Neural crest cell (in vitro differentiated cells): ENCODE results near the gene MCC. TPM values are rescaled to one million over a fixed set of nuclear protein-coding genes. Genes with fewer than 3 reads are reported as not detected.

Experiments used
- DNase-seq: peaks from one replicate; pipeline ENCODE4 v3.0.0; 2021; ENCODE audit warnings: low read depth, mixed read lengths, low spot score
- H3K27ac Mint-ChIP-seq: one replicate; pipeline ENCODE4 v1.8.0; 2021; ENCODE audit warnings: mild to moderate bottlenecking, mixed read lengths; ENCODE audit not compliant: unreplicated experiment
- H3K27me3 Mint-ChIP-seq: 2 replicates; pipeline ENCODE4 v1.8.0; 2021; ENCODE audit warnings: low read depth, mild to moderate bottlenecking, mixed read lengths
- H3K36me3 Mint-ChIP-seq: 2 replicates; pipeline ENCODE4 v1.8.0; 2021; ENCODE audit warnings: low read depth, mild to moderate bottlenecking, mixed read lengths
- H3K4me1 Mint-ChIP-seq: 2 replicates; pipeline ENCODE4 v1.8.0; 2021; ENCODE audit warnings: mixed read lengths
- H3K4me3 Mint-ChIP-seq: one replicate; pipeline ENCODE4 v1.8.0; 2021; ENCODE audit warnings: mild to moderate bottlenecking, mixed read lengths
- H3K9me3 Mint-ChIP-seq: 2 replicates; pipeline ENCODE4 v1.8.0; 2021; ENCODE audit warnings: mixed read lengths
- total RNA-seq: library from RNA; stranded (reverse); gene quantifications from 2 replicates; pipeline ENCODE4 v1.2.1, GENCODE V29; 2021
- TF ChIP-seq, protein P1 (sequence below): fragments of 200-600 bp; sonication (generic); conservative IDR thresholded peaks from 2 replicates; pipeline ENCODE4 v1.5.0; 2021; ENCODE audit warnings: antibody characterized with exemption, mild to moderate bottlenecking

Gene MCC
- total RNA-seq, 1 donor from 2014 or later: 10.8 TPM

DNA sequence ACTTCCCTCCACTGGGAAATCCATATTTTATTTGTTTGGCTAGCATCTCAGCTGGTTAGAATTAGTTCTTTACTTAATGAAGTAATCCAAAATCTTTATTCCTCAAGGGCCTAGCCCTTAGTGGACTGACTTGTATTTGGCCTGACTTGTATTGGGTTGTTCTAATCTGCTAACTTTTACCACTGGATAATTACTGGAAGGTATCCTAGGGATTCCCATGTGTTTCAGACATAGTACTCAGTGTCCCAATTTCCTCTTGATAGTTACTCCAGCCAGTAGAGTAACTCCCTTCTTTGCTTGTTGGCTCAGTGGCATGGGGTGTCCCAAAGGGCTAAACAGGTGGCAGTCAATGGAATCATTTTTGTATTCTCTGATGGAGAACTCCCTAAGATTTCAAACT lies 355.7 kb downstream of the MCC start:
- Mint-ChIP-seq H3K4me3 (no peak overlapping the region), H3K4me1 (no peaks in the 10 kb centered on the region), H3K36me3 (peaks cover 7% of the 10 kb centered on the region), H3K9me3 (peaks cover 8% of the 10 kb centered on the region), H3K27ac (no peak overlapping the region), H3K27me3 (no peaks in the 10 kb centered on the region)
- TF ChIP-seq, protein P1, sequence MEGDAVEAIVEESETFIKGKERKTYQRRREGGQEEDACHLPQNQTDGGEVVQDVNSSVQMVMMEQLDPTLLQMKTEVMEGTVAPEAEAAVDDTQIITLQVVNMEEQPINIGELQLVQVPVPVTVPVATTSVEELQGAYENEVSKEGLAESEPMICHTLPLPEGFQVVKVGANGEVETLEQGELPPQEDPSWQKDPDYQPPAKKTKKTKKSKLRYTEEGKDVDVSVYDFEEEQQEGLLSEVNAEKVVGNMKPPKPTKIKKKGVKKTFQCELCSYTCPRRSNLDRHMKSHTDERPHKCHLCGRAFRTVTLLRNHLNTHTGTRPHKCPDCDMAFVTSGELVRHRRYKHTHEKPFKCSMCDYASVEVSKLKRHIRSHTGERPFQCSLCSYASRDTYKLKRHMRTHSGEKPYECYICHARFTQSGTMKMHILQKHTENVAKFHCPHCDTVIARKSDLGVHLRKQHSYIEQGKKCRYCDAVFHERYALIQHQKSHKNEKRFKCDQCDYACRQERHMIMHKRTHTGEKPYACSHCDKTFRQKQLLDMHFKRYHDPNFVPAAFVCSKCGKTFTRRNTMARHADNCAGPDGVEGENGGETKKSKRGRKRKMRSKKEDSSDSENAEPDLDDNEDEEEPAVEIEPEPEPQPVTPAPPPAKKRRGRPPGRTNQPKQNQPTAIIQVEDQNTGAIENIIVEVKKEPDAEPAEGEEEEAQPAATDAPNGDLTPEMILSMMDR: no peak
- DNase-seq: no peak

DNA sequence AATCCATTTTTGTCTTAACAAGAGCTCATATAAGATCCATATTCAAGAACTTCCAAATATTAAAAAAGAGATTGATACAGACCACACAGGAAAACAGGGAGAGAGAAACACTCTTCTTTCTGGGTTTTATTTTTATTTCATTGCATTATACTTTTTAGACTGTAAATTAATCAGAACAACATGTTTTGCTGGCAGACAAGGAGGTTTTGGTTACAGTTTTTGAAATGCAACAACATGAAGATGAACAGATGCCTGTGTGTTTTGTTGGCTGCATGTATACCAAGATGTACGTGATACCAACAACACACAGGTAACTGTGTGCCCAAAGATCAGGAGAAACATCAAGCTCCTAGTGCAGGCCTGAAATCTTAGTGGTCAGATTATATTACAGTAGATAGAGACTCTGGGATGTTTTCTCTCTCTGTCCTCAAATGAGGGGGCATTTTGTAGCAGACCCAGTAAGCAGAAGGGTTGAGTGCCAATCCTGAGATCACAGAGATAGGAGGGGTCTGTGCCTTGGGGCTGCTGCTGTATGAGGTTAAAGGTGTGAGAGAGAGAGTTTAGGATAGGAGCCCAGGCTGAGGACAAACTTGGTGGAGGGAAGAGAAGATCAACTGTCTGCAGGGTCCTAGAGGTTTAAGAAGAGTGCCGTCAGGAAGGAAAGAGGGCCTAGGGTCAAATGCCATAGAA lies 359.5 kb downstream of the MCC start:
- H3K9me3 Mint-ChIP-seq: peaks cover 13% of the 10 kb centered on the region
- no peak overlapping the region for H3K4me3 Mint-ChIP-seq
- no peaks in the 10 kb centered on the region for H3K27me3 Mint-ChIP-seq
- no peak overlapping the region for H3K27ac Mint-ChIP-seq
- TF ChIP-seq, protein P1: no peak
- H3K36me3 Mint-ChIP-seq: peaks cover 7% of the 10 kb centered on the region
- DNase-seq: no peak
- H3K4me1 Mint-ChIP-seq: no peaks in the 10 kb centered on the region

DNA sequence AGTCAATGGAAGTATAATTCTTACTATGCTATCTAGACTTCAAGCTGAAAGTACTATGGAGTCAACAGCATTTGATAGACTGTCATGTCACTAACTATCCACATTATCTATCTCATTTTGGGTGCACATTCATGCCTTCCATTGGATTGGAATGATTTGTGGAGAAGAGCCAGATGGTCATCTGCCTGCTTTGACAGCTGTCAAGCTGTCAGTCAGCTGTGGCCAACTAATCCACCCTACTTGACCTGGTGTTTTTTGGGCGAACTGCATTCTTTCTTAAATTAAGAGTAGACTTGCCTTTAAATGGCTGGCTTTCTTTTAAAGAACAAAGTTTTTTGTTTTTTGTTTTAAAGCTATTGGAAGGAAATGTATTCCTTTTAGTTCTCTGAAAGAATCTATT lies 360.2 kb downstream of the MCC start:
- TF ChIP-seq, protein P1: no peak
- Mint-ChIP-seq H3K4me3 (no peak overlapping the region), H3K36me3 (peaks cover 7% of the 10 kb centered on the region), H3K27me3 (no peaks in the 10 kb centered on the region), H3K9me3 (peaks cover 13% of the 10 kb centered on the region), H3K27ac (no peak overlapping the region), H3K4me1 (no peaks in the 10 kb centered on the region)
- no peak for DNase-seq

DNA sequence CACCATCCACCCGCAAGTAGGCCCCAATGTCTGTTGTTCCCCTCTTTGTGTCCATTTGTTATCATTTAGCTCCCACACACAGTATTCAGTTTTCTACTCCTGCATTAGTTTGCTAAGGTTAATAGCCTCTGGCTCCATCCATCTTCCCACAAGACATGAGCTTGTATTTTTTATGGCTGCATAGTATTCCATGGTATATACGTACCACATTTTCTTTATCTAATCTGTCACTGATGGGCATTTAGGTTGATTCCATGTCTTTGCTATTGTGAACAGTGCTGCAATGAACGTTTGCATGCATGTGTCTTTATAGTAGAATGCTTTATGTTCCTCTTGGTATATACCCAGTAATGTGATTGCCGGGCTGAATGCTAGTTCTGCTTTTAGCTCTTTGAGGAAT lies 361.2 kb downstream of the MCC start:
- H3K27ac Mint-ChIP-seq: no peak overlapping the region
- H3K4me1 Mint-ChIP-seq: no peaks in the 10 kb centered on the region
- peaks cover 7% of the 10 kb centered on the region for H3K36me3 Mint-ChIP-seq
- no peak for DNase-seq
- peaks cover 13% of the 10 kb centered on the region for H3K9me3 Mint-ChIP-seq
- TF ChIP-seq, protein P1: no peak
- H3K4me3 Mint-ChIP-seq: no peak overlapping the region
- H3K27me3 Mint-ChIP-seq: no peaks in the 10 kb centered on the region

DNA sequence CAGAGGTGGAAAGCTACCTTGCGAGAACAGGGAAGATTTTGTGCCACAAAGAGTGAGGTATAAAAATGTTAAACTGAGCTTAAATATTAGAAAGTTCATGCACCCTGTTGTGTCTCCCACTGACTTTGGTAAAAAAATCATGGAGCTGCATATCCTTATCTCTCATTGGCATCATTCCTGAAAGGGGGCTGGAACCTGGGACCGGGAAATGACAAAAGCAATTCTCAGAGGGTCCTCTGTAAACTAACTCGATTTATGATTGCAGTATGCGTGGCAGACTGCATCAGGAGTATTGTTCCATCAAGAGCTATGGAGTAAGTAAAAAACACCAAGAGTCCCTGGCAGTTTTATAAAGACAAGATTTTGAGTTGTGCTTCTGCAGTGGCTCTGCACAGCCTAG lies 362.9 kb downstream of the MCC start:
- H3K27me3 Mint-ChIP-seq: no peaks in the 10 kb centered on the region
- H3K27ac Mint-ChIP-seq: no peak overlapping the region
- TF ChIP-seq, protein P1: no peak
- H3K36me3 Mint-ChIP-seq: peaks cover 7% of the 10 kb centered on the region
- H3K9me3 Mint-ChIP-seq: peaks cover 13% of the 10 kb centered on the region
- H3K4me1 Mint-ChIP-seq: no peaks in the 10 kb centered on the region
- H3K4me3 Mint-ChIP-seq: no peak overlapping the region
- DNase-seq: no peak
